Keratinocyte (primary cell): ENCODE measurements around the gene PLA2G2C. TPM values are rescaled to one million over a fixed set of nuclear protein-coding genes. Genes with fewer than 3 reads are reported as not detected.

Experiments
- DNase-seq: peaks from one replicate; pipeline ENCODE4 v3.0.0-alpha.2; 2011; ENCODE audit warnings: low read depth, missing footprints, low spot score
- FAIRE-seq: peaks from 2 replicates; lab custom pipeline; 2011; peaks lifted over from hg19 to GRCh38; lab: Jason Lieb, UNC
- H2AFZ ChIP-seq: 2 replicates; pipeline ENCODE4 v1.6.0; 2012; ENCODE audit warnings: low read length, control low read depth, inconsistent platforms; ENCODE audit not compliant: control insufficient read depth
- H3K27ac ChIP-seq: 2 replicates; pipeline ENCODE4 v1.5.1; 2011; ENCODE audit warnings: low read length; ENCODE audit not compliant: control insufficient read depth, insufficient read depth
- H3K27me3 ChIP-seq: 3 replicates; pipeline ENCODE4 v1.6.0; 2011; ENCODE audit warnings: low read length; ENCODE audit not compliant: control insufficient read depth, insufficient read depth; ENCODE audit errors: extremely low read depth
- H3K36me3 ChIP-seq, 2 experiments: 2 replicates in 1 of 2; 3 replicates in 1 of 2; pipeline ENCODE4 v1.5.1; 2011; ENCODE audit warnings: low read length in 2 of 2, mild to moderate bottlenecking in 1 of 2; ENCODE audit not compliant: control insufficient read depth in 2 of 2, insufficient read depth in 2 of 2; ENCODE audit errors: extremely low read depth in 1 of 2
- H3K4me1 ChIP-seq: 3 replicates; pipeline ENCODE4 v1.5.1; 2011; ENCODE audit warnings: low read length; ENCODE audit not compliant: control insufficient read depth, insufficient read depth; ENCODE audit errors: extremely low read depth
- H3K4me2 ChIP-seq: 3 replicates; pipeline ENCODE4 v1.6.0; 2011; ENCODE audit warnings: low read depth, low read length; ENCODE audit not compliant: control insufficient read depth, insufficient read depth; ENCODE audit errors: extremely low read depth
- H3K4me3 ChIP-seq, 3 experiments: fragments of 200-600 bp in 1 of 3; sonication (generic) in 1 of 3; 2 replicates in 2 of 3; 3 replicates in 1 of 3; pipeline ENCODE4 v1.5.1; 2011 to 2016; ENCODE audit warnings: low read length in 3 of 3, mild to moderate bottlenecking in 3 of 3, control low read depth in 2 of 3, inconsistent platforms in 1 of 3, low read depth in 1 of 3, mixed read lengths in 1 of 3, mixed run types in 1 of 3, moderate library complexity in 1 of 3; ENCODE audit not compliant: control insufficient read depth in 2 of 3, insufficient read depth in 2 of 3; ENCODE audit errors: extremely low read depth in 1 of 3
- H3K79me2 ChIP-seq: 2 replicates; pipeline ENCODE4 v1.6.0; 2012; ENCODE audit warnings: low read length; ENCODE audit not compliant: control insufficient read depth, insufficient read depth
- H3K9ac ChIP-seq: 3 replicates; pipeline ENCODE4 v1.6.0; 2011; ENCODE audit warnings: low read length; ENCODE audit not compliant: control insufficient read depth, insufficient read depth; ENCODE audit errors: extremely low read depth
- H3K9me1 ChIP-seq: 3 replicates; pipeline ENCODE4 v1.6.0; 2011; ENCODE audit warnings: low read length; ENCODE audit not compliant: control insufficient read depth, insufficient read depth; ENCODE audit errors: extremely low read depth
- H3K9me3 ChIP-seq: 2 replicates; pipeline ENCODE4 v1.5.1; 2012; ENCODE audit warnings: low read depth, low read length; ENCODE audit not compliant: control insufficient read depth
- H4K20me1 ChIP-seq: 3 replicates; pipeline ENCODE4 v1.6.0; 2011; ENCODE audit warnings: low read length; ENCODE audit not compliant: control insufficient read depth, insufficient read depth; ENCODE audit errors: extremely low read depth
- EZH2 ChIP-seq: IDR thresholded peaks from one replicate; pipeline ENCODE4 v1.6.1; 2012; ENCODE audit warnings: inconsistent platforms, mild to moderate bottlenecking, low read length, moderate library complexity
- dilution Hi-C: fragments of 300-500 bp; cut with MboI; formaldehyde crosslinking; loops from one replicate; pipeline ENCODE4 v1.7.0; 2020; ENCODE audit warnings: low sequenced_read_pairs; ENCODE audit not compliant: extremely low pct_ligation_motif_present
- polyA plus RNA-seq, 5 experiments: library from polyadenylated mRNA; depleted of rRNA in 3 of 5; stranded (reverse) in 3 of 5; stranded (forward) in 1 of 5; unstranded in 1 of 5; fragments of >200 nt; gene quantifications; 1 replicate in 1 of 5; 2 replicates in 3 of 5; 3 replicates in 1 of 5; pipeline versions ENCODE4 v1.2.1 to v1.2.3, GENCODE V29; 2011 to 2012; ENCODE audit warnings: missing spikeins in 2 of 5, low read depth in 1 of 5, low replicate concordance in 1 of 5
- TF ChIP-seq, protein P1 (sequence below), 3 experiments: IDR thresholded peaks in 1 of 3; conservative IDR thresholded peaks in 1 of 3; optimal IDR thresholded peaks in 1 of 3; 2 replicates in 2 of 3; 3 replicates in 1 of 3; pipeline versions ENCODE3 to v1.5.1; 2011; ENCODE audit warnings: low read length in 3 of 3, mild to moderate bottlenecking in 3 of 3, moderate library complexity in 2 of 3, control low read depth in 1 of 3, inconsistent platforms in 1 of 3; ENCODE audit not compliant: insufficient read depth in 2 of 3; ENCODE audit errors: extremely low read depth in 1 of 3

Gene PLA2G2C
- polyA plus RNA-seq, 1 donor (not counting 4 experiments of a cell fraction or from before 2014, with no cell fraction given): not detected

DNA sequence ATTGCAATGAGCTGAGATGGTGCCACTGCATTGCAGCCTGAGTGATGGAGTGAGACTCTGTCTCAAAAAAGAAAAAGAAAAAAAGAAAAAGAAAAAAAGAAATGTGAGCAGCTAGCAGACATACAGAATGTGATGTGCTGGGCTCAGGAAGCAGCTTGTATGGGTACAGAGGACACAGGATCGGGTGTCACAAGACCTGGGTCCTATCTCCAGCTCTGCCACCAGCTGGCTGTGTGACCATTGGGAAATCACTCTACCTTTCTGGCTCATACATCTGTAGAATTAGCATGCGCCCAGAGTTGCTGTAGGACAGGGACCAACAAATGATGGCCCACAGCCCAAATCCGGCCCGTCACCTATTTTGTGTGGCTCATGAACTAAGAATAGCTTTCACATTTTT is 3.3 kb upstream of the PLA2G2C start:
- Histone ChIP-seq H3K27me3 (peaks cover 42% of the 10 kb centered on the region), H3K36me3 (no peaks in the 10 kb centered on the region), H3K9me1 (no peaks in the 10 kb centered on the region), H3K79me2 (no peaks in the 10 kb centered on the region), H3K4me1 (peaks cover 13% of the 10 kb centered on the region), H4K20me1 (no peaks in the 10 kb centered on the region), H2AFZ (no peak overlapping the region), H3K4me2 (no peak overlapping the region), H3K9me3 (no peaks in the 10 kb centered on the region), H3K27ac (no peak overlapping the region), H3K9ac (no peak overlapping the region), H3K4me3 (no peak overlapping the region)
- DNase-seq: no peak
- TF ChIP-seq EZH2: no peak
- TF ChIP-seq, protein P1, sequence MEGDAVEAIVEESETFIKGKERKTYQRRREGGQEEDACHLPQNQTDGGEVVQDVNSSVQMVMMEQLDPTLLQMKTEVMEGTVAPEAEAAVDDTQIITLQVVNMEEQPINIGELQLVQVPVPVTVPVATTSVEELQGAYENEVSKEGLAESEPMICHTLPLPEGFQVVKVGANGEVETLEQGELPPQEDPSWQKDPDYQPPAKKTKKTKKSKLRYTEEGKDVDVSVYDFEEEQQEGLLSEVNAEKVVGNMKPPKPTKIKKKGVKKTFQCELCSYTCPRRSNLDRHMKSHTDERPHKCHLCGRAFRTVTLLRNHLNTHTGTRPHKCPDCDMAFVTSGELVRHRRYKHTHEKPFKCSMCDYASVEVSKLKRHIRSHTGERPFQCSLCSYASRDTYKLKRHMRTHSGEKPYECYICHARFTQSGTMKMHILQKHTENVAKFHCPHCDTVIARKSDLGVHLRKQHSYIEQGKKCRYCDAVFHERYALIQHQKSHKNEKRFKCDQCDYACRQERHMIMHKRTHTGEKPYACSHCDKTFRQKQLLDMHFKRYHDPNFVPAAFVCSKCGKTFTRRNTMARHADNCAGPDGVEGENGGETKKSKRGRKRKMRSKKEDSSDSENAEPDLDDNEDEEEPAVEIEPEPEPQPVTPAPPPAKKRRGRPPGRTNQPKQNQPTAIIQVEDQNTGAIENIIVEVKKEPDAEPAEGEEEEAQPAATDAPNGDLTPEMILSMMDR (optimal IDR thresholded peaks at IDR 0.05 in 1 of 3, IDR thresholded peaks at IDR 0.05 in 1 of 3, conservative IDR thresholded peaks at IDR 0.05 in 1 of 3; ENCODE audit: extremely low read depth in 1 of 3, insufficient read depth in 2 of 3, low read length in 3 of 3): no peak
- dilution Hi-C loops: no loop called here
- no peak for FAIRE-seq

GRCh38 chr1:20188455-20188817 is 2.1 kb upstream of the PLA2G2C start:
- no peak for FAIRE-seq

More at GRCh38 chr1:20188455-20188817, 2.1 kb upstream of the PLA2G2C start:
- Histone ChIP-seq H3K36me3 (no peaks in the 10 kb centered on the region), H3K4me1 (peaks cover 6% of the 10 kb centered on the region), H3K4me3 (no peak overlapping the region), H3K27ac (no peak overlapping the region), H3K27me3 (peaks cover 50% of the 10 kb centered on the region), H3K9me3 (no peaks in the 10 kb centered on the region), H3K9ac (no peak overlapping the region), H3K9me1 (no peaks in the 10 kb centered on the region), H3K4me2 (no peak overlapping the region), H2AFZ (no peak overlapping the region), H3K79me2 (no peaks in the 10 kb centered on the region), H4K20me1 (no peaks in the 10 kb centered on the region)
- TF ChIP-seq EZH2: no peak
- TF ChIP-seq, protein P1 (optimal IDR thresholded peaks at IDR 0.05 in 1 of 3, IDR thresholded peaks at IDR 0.05 in 1 of 3, conservative IDR thresholded peaks at IDR 0.05 in 1 of 3; ENCODE audit: extremely low read depth in 1 of 3, insufficient read depth in 2 of 3, low read length in 3 of 3): no peak
- dilution Hi-C loops: no loop called here
- no peak for DNase-seq
